Endothelial cell of umbilical vein (primary cell): ENCODE data around the gene SMAD1. TPM values are rescaled to one million over a fixed set of nuclear protein-coding genes. Genes with fewer than 3 reads are reported as not detected.

Source experiments
- BruUV-seq: library from RNA; stranded (reverse); fragments of 400-500 nt; replicated peaks from 2 replicates; lab custom pipeline; 2021; lab: Mats Ljungman, UMichigan
- CTCF ChIA-PET: fragments of 300-600, 350-600 bp; sonication (Branson Sonifier 250); formaldehyde crosslinking; loops from one replicate; lab custom pipeline; 2021; ENCODE audit warnings: antibody characterized with exemption, inconsistent platforms; lab: Charles Lee
- POLR2A ChIA-PET: fragments of 300-600, 350-600 bp; sonication (Branson Sonifier 250); formaldehyde crosslinking; loops from one replicate; lab custom pipeline; 2021; ENCODE audit warnings: antibody characterized with exemption, inconsistent platforms; lab: Charles Lee
- DNase-seq: peaks from one replicate; pipeline ENCODE4 v3.0.0-alpha.2; 2011; ENCODE audit warnings: low read depth, low spot score
- FAIRE-seq: peaks from 2 replicates; lab custom pipeline; 2011; peaks lifted over from hg19 to GRCh38; lab: Jason Lieb, UNC
- H2AFZ ChIP-seq: 2 replicates; pipeline ENCODE4 v1.6.0; 2012; ENCODE audit warnings: low read depth, low read length, control low read depth, inconsistent platforms
- H3K27ac ChIP-seq: 2 replicates; pipeline ENCODE4 v1.5.1; 2011; ENCODE audit warnings: low read depth, mild to moderate bottlenecking, control low read depth, low read length, moderate library complexity; ENCODE audit not compliant: insufficient read depth
- H3K27me3 ChIP-seq, 2 experiments: 2 replicates each; pipeline versions ENCODE4 v1.6.0 to v1.6.1; 2011; ENCODE audit warnings: low read length in 2 of 2, mixed read lengths in 1 of 2; ENCODE audit not compliant: control insufficient read depth in 2 of 2, insufficient read depth in 2 of 2
- H3K36me3 ChIP-seq, 2 experiments: 2 replicates in 1 of 2; 3 replicates in 1 of 2; pipeline ENCODE4 v1.5.1; 2011; ENCODE audit warnings: low read length in 2 of 2, mild to moderate bottlenecking in 1 of 2, moderate library complexity in 1 of 2; ENCODE audit not compliant: control insufficient read depth in 2 of 2, insufficient read depth in 2 of 2; ENCODE audit errors: extremely low read depth in 1 of 2
- H3K4me1 ChIP-seq: 3 replicates; pipeline ENCODE4 v1.5.1; 2011; ENCODE audit warnings: mild to moderate bottlenecking, low read length; ENCODE audit not compliant: control insufficient read depth, insufficient read depth; ENCODE audit errors: extremely low read depth
- H3K4me2 ChIP-seq: 2 replicates; pipeline ENCODE4 v1.6.1; 2011; ENCODE audit warnings: low read length, control low read depth, mixed read lengths; ENCODE audit not compliant: insufficient read depth
- H3K4me3 ChIP-seq, 3 experiments: fragments of 200-600 bp in 1 of 3; sonication (generic), shearing (Covaris generic) in 1 of 3; replicated peaks in 1 of 3; 2 replicates each; pipeline ENCODE4 v1.5.1; 2011 to 2016; ENCODE audit warnings: control low read depth in 3 of 3, low read length in 3 of 3, mild to moderate bottlenecking in 2 of 3, inconsistent platforms in 1 of 3, low read depth in 1 of 3, moderate library complexity in 1 of 3; ENCODE audit not compliant: insufficient read depth in 1 of 3
- H3K79me2 ChIP-seq: 2 replicates; pipeline ENCODE4 v1.6.0; 2012; ENCODE audit warnings: low read length, inconsistent platforms; ENCODE audit not compliant: control insufficient read depth, insufficient read depth
- H3K9ac ChIP-seq: replicated peaks from 2 replicates; pipeline ENCODE3; 2011; ENCODE audit warnings: low read length, control low read depth; ENCODE audit not compliant: insufficient read depth; ENCODE audit errors: extremely low read depth
- H3K9me1 ChIP-seq: replicated peaks from 3 replicates; pipeline ENCODE4 v1.6.0; 2011; ENCODE audit warnings: mild to moderate bottlenecking, low read length; ENCODE audit not compliant: control insufficient read depth, insufficient read depth; ENCODE audit errors: extremely low read depth
- H3K9me3 ChIP-seq: replicated peaks from 2 replicates; pipeline ENCODE4 v1.5.1; 2012; ENCODE audit warnings: low read length, inconsistent platforms; ENCODE audit not compliant: control insufficient read depth, insufficient read depth
- H4K20me1 ChIP-seq: replicated peaks from 2 replicates; pipeline ENCODE3; 2011; ENCODE audit warnings: mild to moderate bottlenecking, low read length; ENCODE audit not compliant: control insufficient read depth, insufficient read depth; ENCODE audit errors: extremely low read depth
- CTCF ChIP-seq, 2 donors: IDR thresholded peaks; 1 replicate in 1 of 2; 2 replicates in 1 of 2; pipeline ENCODE4 v1.5.1; 2011; ENCODE audit warnings: low read length in 2 of 2, mild to moderate bottlenecking in 2 of 2, moderate library complexity in 2 of 2, control low read depth in 1 of 2, inconsistent platforms in 1 of 2, low read depth in 1 of 2; ENCODE audit not compliant: insufficient read depth in 1 of 2; ENCODE audit errors: extremely low read depth in 1 of 2
- EZH2 ChIP-seq: IDR thresholded peaks from 2 replicates; pipeline ENCODE4 v1.6.1; 2012; ENCODE audit warnings: borderline replicate concordance, low read depth, mild to moderate bottlenecking, moderate library complexity, low read length, inconsistent platforms; ENCODE audit not compliant: severe bottlenecking
- FOS ChIP-seq: IDR thresholded peaks from 2 replicates; pipeline ENCODE4 v1.6.1; 2011; ENCODE audit warnings: mild to moderate bottlenecking, low read length, moderate library complexity, borderline replicate concordance; ENCODE audit not compliant: insufficient read depth
- GATA2 ChIP-seq: IDR thresholded peaks from 2 replicates; pipeline ENCODE4 v1.7.0; 2011; ENCODE audit warnings: low read depth, mild to moderate bottlenecking, moderate library complexity, mixed read lengths, low read length; ENCODE audit not compliant: insufficient read length, insufficient read depth
- JUN ChIP-seq: IDR thresholded peaks from 2 replicates; pipeline ENCODE4 v1.6.1; 2011; ENCODE audit warnings: borderline replicate concordance, low read depth; ENCODE audit not compliant: insufficient read length, insufficient read depth
- MAX ChIP-seq: IDR thresholded peaks from 2 replicates; pipeline ENCODE4 v1.6.1; 2011; ENCODE audit not compliant: insufficient read depth, insufficient read length
- MYC ChIP-seq: IDR thresholded peaks from one replicate; pipeline ENCODE4 v1.6.1; 2011; ENCODE audit warnings: mild to moderate bottlenecking, low read depth, low read length
- POLR2A ChIP-seq: IDR thresholded peaks from 2 replicates; pipeline ENCODE4 v1.6.1; 2012; ENCODE audit warnings: low read depth, mild to moderate bottlenecking, control low read depth, low read length
- POLR2AphosphoS5 ChIP-seq: IDR thresholded peaks from 2 replicates; pipeline ENCODE4 v1.6.1; 2012; ENCODE audit warnings: low read depth, mild to moderate bottlenecking, control low read depth, low read length, moderate library complexity; ENCODE audit not compliant: insufficient read depth
- dilution Hi-C: fragments of 300-500 bp; cut with MboI; formaldehyde crosslinking; loops from one replicate; pipeline ENCODE4 v1.15.0; 2019; ENCODE audit warnings: low sequenced_read_pairs; ENCODE audit not compliant: extremely low pct_ligation_motif_present
- intact Hi-C: fragments of 100-400 bp; cut with micrococcal nuclease; formaldehyde crosslinking; loops from one replicate; pipeline ENCODE4 v1.10.0; 2022
- polyA plus RNA-seq, 4 experiments: library from polyadenylated mRNA; depleted of rRNA in 3 of 4; stranded (reverse) in 3 of 4; unstranded in 1 of 4; fragments of >200 nt; gene quantifications; 2 replicates each; pipeline versions ENCODE4 v1.2.1 to v1.2.3, GENCODE V29; 2011 to 2012; ENCODE audit warnings: missing spikeins in 1 of 4
- total RNA-seq: library from RNA; stranded (reverse); gene quantifications from 2 replicates; pipeline ENCODE4 v1.2.3, GENCODE V29; 2021

The SMAD1 gene
- total and polyA plus RNA-seq, 2 donors (not counting 3 experiments of a cell fraction or from before 2014, with no cell fraction given): 101 to 116 TPM

GRCh38 chr4:145483514-145483913, 1.9 kb downstream of the SMAD1 start:
- Histone ChIP-seq H4K20me1 (no peaks in the 10 kb centered on the region), H3K9me3 (no peaks in the 10 kb centered on the region), H3K4me2 (peak overlapping the region; percentile 97), H3K79me2 (peaks cover 75% of the 10 kb centered on the region), H3K27me3 (no peaks in the 10 kb centered on the region), H3K4me1 (peaks cover 18% of the 10 kb centered on the region), H3K36me3 (no peaks in the 10 kb centered on the region), H3K27ac (peak overlapping the region; percentile 60), H3K9me1 (no peaks in the 10 kb centered on the region), H2AFZ (no peak overlapping the region), H3K9ac (peak overlapping the region; percentile 98), H3K4me3 (peak overlapping the region; percentile 82 to 99 (median 98))
- dilution Hi-C loops: no loop called here
- CTCF ChIA-PET: interaction anchor here (1.2 to 2.0 kb wide), 9 partner anchors 10 to 267 kb away, joined by 3 to 11 read pairs (median 7); no protein-coding TSS in a partner anchor
- intact Hi-C loops: loop anchor here (2.0 to 5.0 kb wide), 5 partner anchors 249 to 386 kb away; partner anchors contain the start of genes ABCE1, ANAPC10 and OTUD4
- TF ChIP-seq POLR2A (no peak), MAX (no peak), EZH2 (no peak), JUN (no peak), CTCF (IDR thresholded peaks at IDR 0.05; ENCODE audit: extremely low read depth in 1 of 2, insufficient read depth in 1 of 2, low read depth in 1 of 2, low read length in 2 of 2) (no peak), GATA2 (no peak), FOS (no peak), POLR2AphosphoS5 (no peak), MYC (no peak)
- POLR2A ChIA-PET: no interaction called here
- FAIRE-seq: no peak
- DNase-seq: peak; percentile 42
- no TSS peak for BruUV-seq
